Measurements from ENCODE around the gene NOVA1. TPM values are rescaled to one million over a fixed set of nuclear protein-coding genes. Genes with fewer than 3 reads are reported as not detected.

Gene NOVA1
- polyA plus RNA-seq, 2 of the 4 experiments (the other 2 are of a cell fraction): 5.1 to 9.8 TPM

DNA sequence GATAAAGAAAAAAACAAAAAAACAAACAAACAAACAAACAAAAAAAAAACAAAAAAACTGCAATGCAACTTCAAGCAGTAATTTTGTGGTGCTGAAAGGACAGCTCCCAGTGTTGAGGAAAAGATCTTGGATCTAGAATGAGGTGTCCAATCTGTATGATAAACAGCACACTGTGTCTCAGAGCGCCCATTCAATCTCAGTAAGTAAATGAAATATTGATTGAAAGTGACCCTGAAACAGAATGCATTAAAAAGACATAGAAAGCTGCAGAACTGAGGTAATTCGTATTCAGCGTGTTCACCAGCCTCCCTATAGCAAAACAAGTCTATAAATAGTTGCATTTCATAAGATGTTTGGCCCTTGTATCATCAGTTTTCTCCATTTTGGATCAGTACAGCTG is 153.0 kb downstream of the NOVA1 start:
- TF ChIP-seq CBX8 (IDR thresholded peaks at IDR 0.05): no peak
- no peak for TF ChIP-seq FOSB (CRISPR knock-in tag; IDR thresholded peaks at IDR 0.05)
- TF ChIP-seq RNF2 (IDR thresholded peaks at IDR 0.05; ENCODE audit: borderline replicate concordance, low read depth): no peak
- TF ChIP-seq KDM5A (IDR thresholded peaks at IDR 0.05): no peak
- TF ChIP-seq, protein P1, sequence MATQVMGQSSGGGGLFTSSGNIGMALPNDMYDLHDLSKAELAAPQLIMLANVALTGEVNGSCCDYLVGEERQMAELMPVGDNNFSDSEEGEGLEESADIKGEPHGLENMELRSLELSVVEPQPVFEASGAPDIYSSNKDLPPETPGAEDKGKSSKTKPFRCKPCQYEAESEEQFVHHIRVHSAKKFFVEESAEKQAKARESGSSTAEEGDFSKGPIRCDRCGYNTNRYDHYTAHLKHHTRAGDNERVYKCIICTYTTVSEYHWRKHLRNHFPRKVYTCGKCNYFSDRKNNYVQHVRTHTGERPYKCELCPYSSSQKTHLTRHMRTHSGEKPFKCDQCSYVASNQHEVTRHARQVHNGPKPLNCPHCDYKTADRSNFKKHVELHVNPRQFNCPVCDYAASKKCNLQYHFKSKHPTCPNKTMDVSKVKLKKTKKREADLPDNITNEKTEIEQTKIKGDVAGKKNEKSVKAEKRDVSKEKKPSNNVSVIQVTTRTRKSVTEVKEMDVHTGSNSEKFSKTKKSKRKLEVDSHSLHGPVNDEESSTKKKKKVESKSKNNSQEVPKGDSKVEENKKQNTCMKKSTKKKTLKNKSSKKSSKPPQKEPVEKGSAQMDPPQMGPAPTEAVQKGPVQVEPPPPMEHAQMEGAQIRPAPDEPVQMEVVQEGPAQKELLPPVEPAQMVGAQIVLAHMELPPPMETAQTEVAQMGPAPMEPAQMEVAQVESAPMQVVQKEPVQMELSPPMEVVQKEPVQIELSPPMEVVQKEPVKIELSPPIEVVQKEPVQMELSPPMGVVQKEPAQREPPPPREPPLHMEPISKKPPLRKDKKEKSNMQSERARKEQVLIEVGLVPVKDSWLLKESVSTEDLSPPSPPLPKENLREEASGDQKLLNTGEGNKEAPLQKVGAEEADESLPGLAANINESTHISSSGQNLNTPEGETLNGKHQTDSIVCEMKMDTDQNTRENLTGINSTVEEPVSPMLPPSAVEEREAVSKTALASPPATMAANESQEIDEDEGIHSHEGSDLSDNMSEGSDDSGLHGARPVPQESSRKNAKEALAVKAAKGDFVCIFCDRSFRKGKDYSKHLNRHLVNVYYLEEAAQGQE (IDR thresholded peaks at IDR 0.05): peak; percentile 91
- TF ChIP-seq, protein P2, sequence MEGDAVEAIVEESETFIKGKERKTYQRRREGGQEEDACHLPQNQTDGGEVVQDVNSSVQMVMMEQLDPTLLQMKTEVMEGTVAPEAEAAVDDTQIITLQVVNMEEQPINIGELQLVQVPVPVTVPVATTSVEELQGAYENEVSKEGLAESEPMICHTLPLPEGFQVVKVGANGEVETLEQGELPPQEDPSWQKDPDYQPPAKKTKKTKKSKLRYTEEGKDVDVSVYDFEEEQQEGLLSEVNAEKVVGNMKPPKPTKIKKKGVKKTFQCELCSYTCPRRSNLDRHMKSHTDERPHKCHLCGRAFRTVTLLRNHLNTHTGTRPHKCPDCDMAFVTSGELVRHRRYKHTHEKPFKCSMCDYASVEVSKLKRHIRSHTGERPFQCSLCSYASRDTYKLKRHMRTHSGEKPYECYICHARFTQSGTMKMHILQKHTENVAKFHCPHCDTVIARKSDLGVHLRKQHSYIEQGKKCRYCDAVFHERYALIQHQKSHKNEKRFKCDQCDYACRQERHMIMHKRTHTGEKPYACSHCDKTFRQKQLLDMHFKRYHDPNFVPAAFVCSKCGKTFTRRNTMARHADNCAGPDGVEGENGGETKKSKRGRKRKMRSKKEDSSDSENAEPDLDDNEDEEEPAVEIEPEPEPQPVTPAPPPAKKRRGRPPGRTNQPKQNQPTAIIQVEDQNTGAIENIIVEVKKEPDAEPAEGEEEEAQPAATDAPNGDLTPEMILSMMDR (IDR thresholded peaks at IDR 0.05): no peak
- peak; percentile 62; the same call in 1 of the 2 replicates for TF ChIP-seq EHMT2 (IDR thresholded peaks at IDR 0.05; ENCODE audit: low read depth)
- ATAC-seq: no peak
- Histone ChIP-seq H3K9me3 (no peaks in the 10 kb centered on the region), H3K4me1 (no peaks in the 10 kb centered on the region), H3K4me3 (no peak overlapping the region), H3K27ac (no peak overlapping the region), H3K4me2 (no peak overlapping the region)
- FAIRE-seq: no peak
- POLR2A ChIA-PET: no interaction called here
- WGBS (ENCODE audit: missing lambda C conversion rate): 60% methylated on average over 3 of the region's 3 CpGs
- CTCF ChIA-PET: no interaction called here
- no peak for DNase-seq (ENCODE audit: low read depth in 1 of 2, low spot score in 1 of 2)

DNA sequence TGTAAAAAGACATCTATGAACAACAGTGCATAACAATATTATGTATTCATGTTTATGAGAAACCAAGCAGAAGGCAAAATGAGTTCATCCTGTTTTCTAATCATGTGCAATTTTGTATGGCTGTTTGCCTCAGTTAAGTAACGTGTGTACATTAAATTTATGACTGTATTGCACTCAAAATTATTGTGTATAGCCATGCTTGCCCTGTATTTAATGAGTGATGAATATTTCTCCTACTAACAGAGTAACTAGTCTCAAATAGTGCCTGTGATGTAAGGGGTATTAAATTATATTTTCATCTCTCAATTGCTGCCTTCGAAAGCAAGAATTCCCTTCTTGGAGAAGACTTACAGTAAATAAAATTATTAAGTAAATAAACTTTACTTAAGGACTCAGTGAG is 154.2 kb downstream of the NOVA1 start:
- no peak for TF ChIP-seq FOXS1 (CRISPR knock-in tag; IDR thresholded peaks at IDR 0.05)
- no peak for TF ChIP-seq CBX2 (IDR thresholded peaks at IDR 0.05; ENCODE audit: borderline replicate concordance, low read depth)
- no peak for TF ChIP-seq EHF (CRISPR knock-in tag; IDR thresholded peaks at IDR 0.05)
- no peak for TF ChIP-seq EP300 (IDR thresholded peaks at IDR 0.05)
- TF ChIP-seq RFX5 (IDR thresholded peaks at IDR 0.05): no peak
- FAIRE-seq (no peak), DNase-seq (ENCODE audit: low read depth in 1 of 2, low spot score in 1 of 2) (no peak), ATAC-seq (no peak)
- Histone ChIP-seq H3K4me3 (no peak overlapping the region), H3K9me3 (no peaks in the 10 kb centered on the region), H3K27ac (no peak overlapping the region), H3K4me2 (no peak overlapping the region), H3K4me1 (no peaks in the 10 kb centered on the region)
- WGBS (ENCODE audit: missing lambda C conversion rate): 66% methylated on average over 2 of the region's 2 CpGs
- ChIA-PET POLR2A (no interaction called here), CTCF (no interaction called here)

DNA sequence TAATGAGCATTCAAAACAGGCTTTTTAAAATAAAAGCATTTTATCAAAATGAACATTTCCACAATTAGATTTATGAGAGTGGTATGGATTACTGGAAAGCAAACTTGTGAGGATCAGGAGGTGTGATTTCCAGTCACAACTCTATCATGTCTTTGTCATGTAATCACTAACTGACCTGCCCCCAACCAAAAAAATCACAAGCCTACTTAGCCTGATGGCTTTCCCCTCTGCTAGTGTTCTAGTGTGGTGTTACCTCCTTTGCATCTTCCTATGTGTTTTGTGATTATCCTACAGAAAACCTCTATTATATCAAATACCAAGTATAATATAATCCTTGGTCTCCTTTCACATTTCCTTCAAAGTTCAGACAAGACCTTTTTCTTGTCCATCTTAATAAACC is 168.6 kb downstream of the NOVA1 start:
- ATAC-seq: no peak
- ChIA-PET CTCF (no interaction called here), POLR2A (no interaction called here)
- no peak for TF ChIP-seq POLR2AphosphoS2 (conservative IDR thresholded peaks at IDR 0.05; ENCODE audit: low read length)
- no peak for TF ChIP-seq ESRRA (IDR thresholded peaks at IDR 0.05; ENCODE audit: borderline replicate concordance, low read length)
- TF ChIP-seq HOXB5 (CRISPR knock-in tag; IDR thresholded peaks at IDR 0.05): no peak
- no peak for TF ChIP-seq FOSB (CRISPR knock-in tag; IDR thresholded peaks at IDR 0.05)
- no peak for TF ChIP-seq EP300 (IDR thresholded peaks at IDR 0.05)
- TF ChIP-seq RFX5 (IDR thresholded peaks at IDR 0.05): no peak
- TF ChIP-seq FOSL2 (IDR thresholded peaks at IDR 0.05): no peak
- no peak for TF ChIP-seq FOSL2 (CRISPR knock-in tag; IDR thresholded peaks at IDR 0.05)
- no peak for TF ChIP-seq HOXB13 (CRISPR knock-in tag; IDR thresholded peaks at IDR 0.05; ENCODE audit: low read depth)
- no peak for TF ChIP-seq TP53 (CRISPR knock-in tag; IDR thresholded peaks at IDR 0.05)
- TF ChIP-seq JUNB (IDR thresholded peaks at IDR 0.05): no peak
- TF ChIP-seq NFE2L2 (conservative IDR thresholded peaks at IDR 0.05; ENCODE audit: low read length): no peak
- no peak for TF ChIP-seq KDM5A (IDR thresholded peaks at IDR 0.05)
- no peak for TF ChIP-seq MAFK (IDR thresholded peaks at IDR 0.05; ENCODE audit: partially characterized antibody)
- no peak for TF ChIP-seq EHMT2 (IDR thresholded peaks at IDR 0.05; ENCODE audit: low read depth)
- TF ChIP-seq, protein P3, sequence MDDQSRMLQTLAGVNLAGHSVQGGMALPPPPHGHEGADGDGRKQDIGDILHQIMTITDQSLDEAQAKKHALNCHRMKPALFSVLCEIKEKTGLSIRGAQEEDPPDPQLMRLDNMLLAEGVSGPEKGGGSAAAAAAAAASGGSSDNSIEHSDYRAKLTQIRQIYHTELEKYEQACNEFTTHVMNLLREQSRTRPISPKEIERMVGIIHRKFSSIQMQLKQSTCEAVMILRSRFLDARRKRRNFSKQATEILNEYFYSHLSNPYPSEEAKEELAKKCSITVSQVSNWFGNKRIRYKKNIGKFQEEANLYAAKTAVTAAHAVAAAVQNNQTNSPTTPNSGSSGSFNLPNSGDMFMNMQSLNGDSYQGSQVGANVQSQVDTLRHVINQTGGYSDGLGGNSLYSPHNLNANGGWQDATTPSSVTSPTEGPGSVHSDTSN (IDR thresholded peaks at IDR 0.05): no peak
- TF ChIP-seq, protein P2 (IDR thresholded peaks at IDR 0.05): no peak
- Histone ChIP-seq H3K4me3 (no peak overlapping the region), H3K27ac (no peak overlapping the region), H3K4me2 (no peak overlapping the region), H3K4me1 (no peaks in the 10 kb centered on the region), H3K9me3 (no peaks in the 10 kb centered on the region)
- no peak for FAIRE-seq
- no peak for DNase-seq (ENCODE audit: low read depth in 1 of 2, low spot score in 1 of 2)
